K562 treated with DMSO at 1 percent for 48 hours (cell line): ENCODE data around the gene TM6SF1. TPM values are rescaled to one million over a fixed set of nuclear protein-coding genes. Genes with fewer than 3 reads are reported as not detected.

Source experiments
- total RNA-seq: library from RNA; unstranded; fragments of 300-600 nt; gene quantifications from 2 replicates; pipeline ENCODE4 v1.2.3, GENCODE V29; 2022; ENCODE audit warnings: low replicate concordance; ENCODE audit errors: extremely low read depth

The TM6SF1 gene
- not detected in 2 replicates for total RNA-seq

DNA sequence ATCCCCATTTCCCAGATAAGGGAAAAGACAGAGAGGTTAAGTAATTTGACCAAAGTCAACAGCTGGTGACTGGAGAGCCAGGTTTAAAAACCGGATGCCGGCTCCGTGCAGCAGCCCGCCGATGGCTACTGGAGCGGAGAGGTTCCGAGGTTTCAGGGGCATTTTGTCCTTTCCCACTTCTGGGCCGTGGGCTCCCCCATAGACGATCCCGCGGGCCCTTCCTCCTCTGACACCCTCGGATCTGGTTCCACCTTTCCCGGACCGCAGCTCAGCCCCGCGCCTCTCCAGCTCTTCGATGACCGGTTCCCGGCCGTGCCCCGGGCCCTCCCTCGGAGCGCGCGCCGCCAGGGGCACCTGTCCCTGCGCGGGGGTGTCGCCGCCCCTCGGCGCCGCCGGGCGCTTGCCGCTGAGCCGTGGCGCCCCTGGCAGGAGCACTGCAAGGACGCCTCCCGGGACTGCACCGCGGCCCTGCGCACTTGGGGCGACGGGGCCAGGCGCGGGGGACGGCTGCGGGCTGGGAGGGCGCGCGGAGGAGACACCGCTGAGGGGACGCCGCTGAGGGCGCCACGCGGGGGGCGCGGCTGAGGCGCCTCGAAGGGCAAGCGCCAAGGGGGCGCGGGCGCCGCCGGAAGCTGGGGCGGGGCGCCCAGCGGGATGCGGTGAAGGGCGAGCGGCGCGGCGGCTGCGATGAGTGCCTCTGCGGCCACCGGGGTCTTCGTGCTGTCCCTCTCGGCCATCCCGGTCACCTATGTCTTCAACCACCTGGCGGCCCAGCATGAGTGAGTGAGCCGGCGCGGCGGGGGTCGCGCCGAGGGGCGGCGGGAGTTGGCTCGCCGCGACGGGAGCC lies at the start of gene TM6SF1:
TM6SF1 (plus strand) TSS at position 652 of the 847 bp plus-strand sequence; CDS start at position 688, 36 bp downstream.

DNA sequence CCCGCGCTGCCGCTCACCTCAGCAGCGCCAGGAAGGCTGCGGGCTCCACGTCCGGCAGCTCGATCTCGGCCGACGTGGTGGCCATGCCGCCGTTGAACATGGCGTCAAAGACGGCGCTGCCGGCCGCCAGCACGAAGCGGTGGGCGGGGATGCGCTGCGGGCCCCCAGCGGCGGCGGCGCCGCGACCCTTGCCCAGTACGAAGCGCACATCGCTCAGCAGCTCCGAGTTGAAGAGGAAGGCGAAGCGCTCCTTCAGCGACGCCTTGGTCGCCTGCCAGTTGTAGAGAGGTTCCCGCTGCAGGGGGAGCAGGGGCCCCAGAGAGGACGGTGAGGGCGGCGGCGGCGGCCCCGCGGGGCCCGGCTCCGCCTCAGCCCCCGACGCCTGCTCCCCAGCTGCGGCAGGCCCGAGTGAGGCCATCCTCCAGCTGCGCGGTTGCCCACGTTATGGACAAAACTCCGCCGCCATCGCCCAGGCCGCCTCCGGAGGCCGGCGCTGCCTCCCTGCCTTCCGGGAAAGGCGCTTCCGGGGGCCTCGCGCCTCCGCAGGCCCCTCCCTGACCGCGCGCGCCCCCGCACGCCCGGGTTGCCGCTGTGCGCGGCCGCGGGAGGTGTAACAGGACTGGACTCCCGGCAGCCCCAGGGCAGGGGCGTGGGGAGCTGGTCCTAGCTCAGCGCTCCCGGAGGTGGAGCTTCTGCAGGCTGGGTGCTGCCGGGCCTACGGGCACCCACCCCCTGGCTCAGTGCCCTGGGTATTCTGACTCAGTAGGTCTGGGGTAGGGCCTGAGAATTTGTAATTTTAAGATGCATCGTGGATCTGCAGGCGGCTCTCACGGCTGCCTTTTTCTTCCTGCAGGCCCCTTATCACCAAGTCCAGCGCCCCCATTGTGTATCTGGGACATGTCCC lies 40.5 kb upstream of the TM6SF1 start, which contains the start of gene BTBD1:
BTBD1 (minus strand) TSS at position 519 of the 904 bp plus-strand sequence; CDS start at position 418, 101 bp downstream.

Other genes with a start within 250 kb of the TM6SF1 start
- gene HOMER2, start 154.9 kb upstream of the TM6SF1 start, total RNA-seq = not detected in 2 replicates
- gene RAMAC, start 121.4 kb upstream of the TM6SF1 start, total RNA-seq = not detected in 2 replicates
- gene C15orf40, start 96.0 kb upstream of the TM6SF1 start, total RNA-seq = not detected in 2 replicates
- not detected in 2 replicates for gene BTBD1, start 40.4 kb upstream of the TM6SF1 start, total RNA-seq
- not detected in 2 replicates for gene HDGFL3, start 100.2 kb downstream of the TM6SF1 start, total RNA-seq
- gene BNC1, start 177.0 kb downstream of the TM6SF1 start, total RNA-seq = not detected in 2 replicates